Natural killer cell treated with Interleukin-12 subunit alpha and Interleukin-12 subunit beta and Interleukin-15 and Interleukin-18, amount 100 ng/mL, for 72 hours (primary cell): ENCODE results near the gene TNPO3. TPM values are rescaled to one million over a fixed set of nuclear protein-coding genes. Genes with fewer than 3 reads are reported as not detected.
"Not testable (repeated sequence)": the region's sequence is repeated elsewhere in the genome, so short reads cannot be mapped to it uniquely, and the experiment has no call there.

ENCODE experiments used
- ATAC-seq, 2 donors: fragments of 150-1000 bp; cut with Tn5 transposase in 1 of 2; sonication (Bioruptor Pico), chemical (Tn5 transposase) in 1 of 2; 2 replicates each; pipeline ENCODE4 v1.10.0; 2021
- DNase-seq: peaks from one replicate; pipeline ENCODE4 v3.0.0; 2022; ENCODE audit warnings: low spot score
- H3K27ac Mint-ChIP-seq, 2 donors: 1 replicate in 1 of 2; 2 replicates in 1 of 2; pipeline ENCODE4 v1.8.0; 2022; ENCODE audit warnings: mixed read lengths in 2 of 2, mild to moderate bottlenecking in 1 of 2, moderate library complexity in 1 of 2
- H3K27me3 Mint-ChIP-seq, 2 donors: 1 replicate in 1 of 2; 2 replicates in 1 of 2; pipeline ENCODE4 v1.8.0; 2022; ENCODE audit warnings: mixed read lengths in 2 of 2
- H3K36me3 Mint-ChIP-seq: one replicate; pipeline ENCODE4 v1.8.0; 2022; ENCODE audit warnings: mixed read lengths
- H3K4me1 Mint-ChIP-seq, 2 donors: 1 replicate in 1 of 2; 2 replicates in 1 of 2; pipeline ENCODE4 v1.8.0; 2022; ENCODE audit warnings: low read depth in 2 of 2, mixed read lengths in 2 of 2, mild to moderate bottlenecking in 1 of 2
- H3K4me3 Mint-ChIP-seq: one replicate; pipeline ENCODE4 v1.8.0; 2022; ENCODE audit warnings: mixed read lengths
- H3K9me3 Mint-ChIP-seq: 2 replicates; pipeline ENCODE4 v1.8.0; 2022; ENCODE audit warnings: mixed read lengths
- total RNA-seq, 2 donors: library from RNA; stranded (reverse); gene quantifications; one replicate each; pipeline ENCODE4 v1.2.3, GENCODE V29; 2022

The TNPO3 gene
- total RNA-seq, 2 donors from 2014 or later: 70.8 to 71.2 TPM

GRCh38 chr7:129055294-129055816, 444 bp upstream of the TNPO3 start:
- Mint-ChIP-seq H3K4me1 (peaks cover 26 to 30% of the 10 kb centered on the region in 2 donors), H3K9me3 (no peaks in the 10 kb centered on the region), H3K27ac (peak overlapping the region; percentile 94 to 99), H3K4me3 (peak overlapping the region; percentile 97), H3K27me3 (peaks cover 8 to 9% of the 10 kb centered on the region in 2 donors), H3K36me3 (peaks cover 6% of the 10 kb centered on the region)
- ATAC-seq (peak; percentile 25 to 41), DNase-seq (no peak)

DNA sequence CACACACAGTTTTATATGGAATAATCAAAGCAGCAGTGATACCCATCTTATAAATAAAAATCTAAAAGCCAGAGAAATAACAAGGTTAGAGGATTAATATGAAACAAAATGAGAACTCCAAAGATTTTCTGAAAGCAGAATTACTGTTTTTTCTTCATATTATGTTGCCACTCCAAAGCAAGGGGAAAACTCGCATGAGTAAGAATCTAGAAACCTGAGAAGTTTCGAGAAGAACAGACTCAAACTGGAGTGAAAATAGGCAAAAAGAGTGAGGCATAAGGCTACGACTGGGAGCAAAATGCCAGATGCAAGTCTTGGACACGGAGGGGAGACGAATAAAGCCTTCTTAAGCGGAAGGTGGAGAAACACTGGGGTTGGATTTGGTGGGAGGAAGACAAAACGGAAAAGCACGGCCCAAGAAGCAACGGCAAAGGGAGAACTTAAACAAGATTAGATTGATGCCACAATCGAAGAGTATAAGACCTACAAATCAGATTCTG, 923 bp downstream of the TNPO3 start:
- H3K4me1 Mint-ChIP-seq: peaks cover 34 to 38% of the 10 kb centered on the region in 2 donors
- peaks cover 12% of the 10 kb centered on the region for H3K36me3 Mint-ChIP-seq
- H3K27ac Mint-ChIP-seq: peak overlapping the region; percentile 94 to 99
- DNase-seq (no peak), ATAC-seq (no peak)
- H3K9me3 Mint-ChIP-seq: no peaks in the 10 kb centered on the region
- peaks cover 0 to under 1% of the 10 kb centered on the region in 2 donors for H3K27me3 Mint-ChIP-seq
- peak overlapping the region; percentile 97 for H3K4me3 Mint-ChIP-seq

DNA sequence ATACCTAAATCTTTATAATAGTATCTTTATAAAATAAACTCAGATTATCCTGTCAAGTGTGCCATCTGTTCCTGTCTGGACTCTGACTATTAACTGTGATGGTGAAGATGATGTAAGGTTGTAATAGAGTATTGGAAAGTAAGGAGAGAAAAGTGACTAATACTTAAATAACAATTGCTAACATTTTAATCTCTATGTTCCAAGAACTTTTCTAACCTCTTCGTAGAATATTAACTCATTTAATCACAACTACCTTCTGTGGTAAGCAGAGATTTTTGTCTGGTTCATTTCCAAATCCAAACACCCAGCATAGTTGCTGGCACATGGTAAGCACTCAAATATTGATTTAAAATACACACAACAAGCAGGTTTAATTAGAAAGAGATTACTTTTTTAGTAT, 2.5 kb downstream of the TNPO3 start:
- Mint-ChIP-seq H3K36me3 (peaks cover 16% of the 10 kb centered on the region), H3K9me3 (no peaks in the 10 kb centered on the region), H3K27me3 (no peaks in the 10 kb centered on the region), H3K4me3 (peak overlapping the region; percentile 97), H3K4me1 (peaks cover 41 to 48% of the 10 kb centered on the region in 2 donors), H3K27ac (peak overlapping the region in 1 of 2 donors; percentile 99)
- ATAC-seq (no peak), DNase-seq (no peak)

GRCh38 chr7:129051459-129051858, 3.5 kb downstream of the TNPO3 start:
- H3K27ac Mint-ChIP-seq, H3K9me3 Mint-ChIP-seq, H3K4me3 Mint-ChIP-seq, DNase-seq, H3K27me3 Mint-ChIP-seq, ATAC-seq: not testable (repeated sequence)
- peaks cover 43 to 58% of the 10 kb centered on the region in 2 donors for H3K4me1 Mint-ChIP-seq
- peaks cover 16% of the 10 kb centered on the region for H3K36me3 Mint-ChIP-seq

DNA sequence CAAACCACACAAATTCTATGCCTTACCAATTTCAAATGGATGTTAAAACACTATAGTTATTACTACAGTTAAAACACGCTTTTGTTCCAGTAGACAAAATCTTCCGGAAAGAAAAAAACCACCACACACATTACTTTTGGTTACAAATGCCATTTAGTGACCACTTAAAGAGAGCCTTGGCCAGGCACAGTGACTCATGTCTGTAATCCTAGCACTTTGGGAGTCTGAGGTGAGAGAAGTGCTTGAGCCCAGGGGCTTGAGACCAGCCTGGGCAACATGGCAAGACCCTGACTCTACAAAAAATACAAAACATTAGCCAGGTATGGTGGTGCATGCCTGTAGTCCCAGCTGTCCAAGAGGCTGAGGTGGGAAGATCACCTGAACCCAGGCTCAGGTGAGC, 7.2 kb downstream of the TNPO3 start:
- H3K4me1 Mint-ChIP-seq: peaks cover 35 to 43% of the 10 kb centered on the region in 2 donors
- no peaks in the 10 kb centered on the region for H3K9me3 Mint-ChIP-seq
- ATAC-seq (no peak), DNase-seq (no peak)
- peaks cover 10% of the 10 kb centered on the region for H3K36me3 Mint-ChIP-seq
- no peaks in the 10 kb centered on the region for H3K27me3 Mint-ChIP-seq
- no peak overlapping the region for H3K4me3 Mint-ChIP-seq
- H3K27ac Mint-ChIP-seq: no peak overlapping the region

GRCh38 chr7:129045682-129046081, 9.2 kb downstream of the TNPO3 start:
- H3K27ac Mint-ChIP-seq: no peak overlapping the region
- peaks cover 46 to 52% of the 10 kb centered on the region in 2 donors for H3K4me1 Mint-ChIP-seq
- H3K36me3 Mint-ChIP-seq: peaks cover 10% of the 10 kb centered on the region

GRCh38 chr7:129043012-129043411, 11.9 kb downstream of the TNPO3 start:
- Mint-ChIP-seq H3K27ac (no peak overlapping the region), H3K27me3 (no peaks in the 10 kb centered on the region), H3K4me3 (no peak overlapping the region), H3K4me1 (peaks cover 45% of the 10 kb centered on the region in 2 donors), H3K9me3 (no peaks in the 10 kb centered on the region), H3K36me3 (peaks cover 12% of the 10 kb centered on the region)
- ATAC-seq (no peak), DNase-seq (no peak)

More at GRCh38 chr7:129045682-129046081, 9.2 kb downstream of the TNPO3 start:
- H3K9me3 Mint-ChIP-seq: no peaks in the 10 kb centered on the region
- no peaks in the 10 kb centered on the region for H3K27me3 Mint-ChIP-seq
- DNase-seq (no peak), ATAC-seq (no peak)
- H3K4me3 Mint-ChIP-seq: no peak overlapping the region

- Mint-ChIP-seq H3K4me1 (peaks cover 48 to 49% of the 10 kb centered on the region in 2 donors), H3K36me3 (peaks cover 17% of the 10 kb centered on the region)
- ATAC-seq: peak in 1 of 2 donors; percentile 53
These were observed 13.5 kb downstream of the TNPO3 start for GRCh38 chr7:129041142-129042085.

DNA sequence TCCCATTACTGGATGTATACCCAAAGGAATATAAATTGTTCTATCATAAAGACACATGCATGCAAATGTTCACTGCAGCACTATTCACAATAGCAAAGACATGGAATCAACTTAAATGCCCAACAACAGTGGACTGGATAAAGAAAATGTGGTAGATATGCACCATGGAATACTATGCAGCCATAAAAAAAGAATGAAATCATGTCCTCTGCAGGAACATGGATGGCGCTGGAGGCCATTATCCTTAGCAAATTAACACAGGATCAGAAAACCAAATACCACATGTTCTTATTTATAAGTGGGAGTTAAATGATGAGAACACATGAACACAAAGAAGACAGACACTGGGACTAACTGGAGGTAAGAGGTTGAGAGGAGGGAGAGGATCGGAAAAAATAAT, 16.4 kb downstream of the TNPO3 start:
- H3K9me3 Mint-ChIP-seq, H3K27ac Mint-ChIP-seq, ATAC-seq, H3K4me3 Mint-ChIP-seq, H3K27me3 Mint-ChIP-seq, DNase-seq: not testable (repeated sequence)
- Mint-ChIP-seq H3K36me3 (peaks cover 17% of the 10 kb centered on the region), H3K4me1 (peaks cover 39 to 51% of the 10 kb centered on the region in 2 donors)

More at GRCh38 chr7:129041142-129042085, 13.5 kb downstream of the TNPO3 start:
- no peak for DNase-seq
- Mint-ChIP-seq H3K4me3 (no peak overlapping the region), H3K27me3 (no peaks in the 10 kb centered on the region), H3K9me3 (no peaks in the 10 kb centered on the region), H3K27ac (peak overlapping the region; percentile 11 to 12)

DNA sequence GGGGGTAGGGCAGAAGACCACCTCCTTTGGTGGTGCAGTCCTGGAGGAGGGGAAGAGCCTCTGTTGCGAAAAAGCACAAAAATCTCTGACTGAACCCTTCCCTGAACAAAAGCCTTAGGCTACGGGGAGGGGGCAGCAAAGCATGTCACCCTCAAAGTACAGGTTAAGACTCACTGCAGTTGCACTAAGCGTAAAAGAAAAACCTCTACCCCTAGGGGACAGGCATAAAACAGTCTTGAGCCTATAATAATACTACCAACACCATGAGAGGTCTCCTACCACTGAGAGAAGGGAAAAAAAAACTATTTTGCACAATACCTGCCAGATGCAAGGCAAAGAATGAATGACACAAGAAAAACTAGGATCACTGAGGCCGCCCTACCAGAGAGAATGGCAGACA, 17.3 kb downstream of the TNPO3 start:
- DNase-seq: no peak
- Mint-ChIP-seq H3K4me1 (peaks cover 39 to 56% of the 10 kb centered on the region in 2 donors), H3K27ac (no peak overlapping the region)

DNA sequence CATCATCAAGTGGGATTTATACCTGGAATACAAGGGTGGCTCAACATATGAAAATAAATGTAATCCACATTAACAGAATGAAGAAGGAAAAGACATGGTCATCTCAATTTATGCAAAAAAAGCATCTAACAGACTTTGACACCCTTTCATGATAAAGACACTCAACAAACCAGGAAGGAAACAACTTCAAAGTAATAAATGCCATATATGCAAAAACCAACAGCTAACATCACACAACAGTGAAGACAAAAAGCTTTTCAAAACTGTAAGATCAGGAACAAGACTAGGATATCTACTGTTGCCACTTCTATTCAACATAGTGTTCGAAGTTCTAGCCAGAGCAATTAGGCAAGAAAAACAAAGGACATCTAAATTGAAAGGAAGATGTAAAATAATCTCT, 22.9 kb downstream of the TNPO3 start:
- no peak overlapping the region for H3K27ac Mint-ChIP-seq
- H3K9me3 Mint-ChIP-seq: no peaks in the 10 kb centered on the region
- H3K27me3 Mint-ChIP-seq: no peaks in the 10 kb centered on the region
- peaks cover 7% of the 10 kb centered on the region for H3K36me3 Mint-ChIP-seq
- DNase-seq (no peak), ATAC-seq (no peak)
- no peak overlapping the region for H3K4me3 Mint-ChIP-seq
- peaks cover 42 to 46% of the 10 kb centered on the region in 2 donors for H3K4me1 Mint-ChIP-seq

More for the DNA sequence above, 17.3 kb downstream of the TNPO3 start:
- peaks cover 17% of the 10 kb centered on the region for H3K36me3 Mint-ChIP-seq
- no peaks in the 10 kb centered on the region for H3K27me3 Mint-ChIP-seq
- no peaks in the 10 kb centered on the region for H3K9me3 Mint-ChIP-seq
- ATAC-seq: no peak
- no peak overlapping the region for H3K4me3 Mint-ChIP-seq

DNA sequence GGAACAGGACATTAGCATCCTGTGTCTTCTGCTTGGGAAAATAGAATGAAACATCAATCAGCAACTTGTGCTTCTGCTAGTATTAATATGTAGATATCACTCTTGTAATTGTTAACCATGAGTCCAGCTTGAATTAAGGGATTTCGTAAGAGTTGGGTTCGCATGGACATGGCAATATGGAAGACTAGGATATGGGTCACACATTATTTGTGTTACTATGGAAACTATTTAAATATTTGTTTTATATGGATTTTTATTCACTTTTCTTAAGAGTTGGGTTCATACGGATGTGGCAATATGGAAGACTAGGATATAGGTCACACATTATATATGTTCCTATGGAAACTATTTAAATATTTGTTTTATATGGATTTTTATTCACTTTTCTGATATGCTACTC, 24.5 kb downstream of the TNPO3 start:
- no peak for ATAC-seq
- Mint-ChIP-seq H3K4me1 (peaks cover 37 to 42% of the 10 kb centered on the region in 2 donors), H3K36me3 (peaks cover 7% of the 10 kb centered on the region)

DNA sequence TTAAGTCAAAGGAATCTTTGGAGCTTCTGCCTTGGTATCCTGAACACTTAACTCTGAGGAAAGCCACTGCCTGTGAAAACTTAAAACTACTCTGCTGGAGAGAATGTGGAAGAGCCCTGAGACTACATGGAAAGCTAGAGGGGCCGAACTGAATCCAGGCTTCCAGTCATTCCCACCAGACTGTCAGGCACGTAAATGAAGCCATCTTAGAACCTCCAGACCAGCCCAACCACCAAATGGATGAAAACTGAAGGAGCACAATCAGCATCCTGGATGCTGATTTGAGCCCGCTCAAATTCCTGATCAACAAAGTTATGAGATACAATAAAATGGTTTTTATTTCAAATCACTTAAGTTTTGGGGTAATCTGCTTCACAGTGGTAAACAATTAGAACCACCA, 30.8 kb downstream of the TNPO3 start:
- Mint-ChIP-seq H3K4me3 (no peak overlapping the region), H3K27ac (no peak overlapping the region), H3K4me1 (peaks cover 28 to 42% of the 10 kb centered on the region in 2 donors), H3K9me3 (no peaks in the 10 kb centered on the region), H3K36me3 (peaks cover 4% of the 10 kb centered on the region), H3K27me3 (no peaks in the 10 kb centered on the region)
- ATAC-seq: no peak
- no peak for DNase-seq

More for the DNA sequence above, 24.5 kb downstream of the TNPO3 start:
- Mint-ChIP-seq H3K27me3 (no peaks in the 10 kb centered on the region), H3K27ac (peak overlapping the region in 1 of 2 donors; percentile 74), H3K9me3 (no peaks in the 10 kb centered on the region), H3K4me3 (no peak overlapping the region)
- DNase-seq: no peak

DNA sequence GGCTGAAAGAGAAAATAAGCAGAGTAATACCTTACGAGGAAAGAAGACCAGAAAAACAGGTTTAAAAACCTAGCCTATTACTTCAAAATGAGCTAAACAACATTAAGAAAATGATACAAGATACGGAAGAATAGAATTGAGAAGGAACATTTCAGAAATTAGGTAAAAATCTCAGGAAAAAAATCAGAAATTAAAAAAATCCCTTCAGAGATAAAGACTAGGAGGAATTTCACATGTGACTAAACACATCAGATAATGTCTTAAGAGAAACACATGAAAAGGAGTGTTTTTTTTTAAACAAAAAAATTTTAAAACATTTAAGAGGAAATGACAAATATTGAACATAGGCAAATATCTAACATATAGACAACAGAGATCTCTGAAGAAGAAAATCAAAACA, 33.3 kb downstream of the TNPO3 start:
- no peaks in the 10 kb centered on the region for H3K9me3 Mint-ChIP-seq
- ATAC-seq: no peak
- no peaks in the 10 kb centered on the region for H3K36me3 Mint-ChIP-seq
- H3K27me3 Mint-ChIP-seq: no peaks in the 10 kb centered on the region
- H3K4me1 Mint-ChIP-seq: peaks cover 26% of the 10 kb centered on the region in 2 donors
- DNase-seq: no peak
- H3K4me3 Mint-ChIP-seq: no peak overlapping the region
- H3K27ac Mint-ChIP-seq: peak overlapping the region in 1 of 2 donors; percentile 3
